ENCODE results near the gene KPNA5. TPM values are rescaled to one million over a fixed set of nuclear protein-coding genes. Genes with fewer than 3 reads are reported as not detected.

KPNA5 gene
- total RNA-seq (10 to 100 TPM; 13.0 to 22.4 (median 15.1) TPM), polyA plus RNA-seq (1 to 10 TPM in 2 of 3 donors, under 1 TPM in 1; 0.60 to 2.6 (median 1.2) TPM)

DNA sequence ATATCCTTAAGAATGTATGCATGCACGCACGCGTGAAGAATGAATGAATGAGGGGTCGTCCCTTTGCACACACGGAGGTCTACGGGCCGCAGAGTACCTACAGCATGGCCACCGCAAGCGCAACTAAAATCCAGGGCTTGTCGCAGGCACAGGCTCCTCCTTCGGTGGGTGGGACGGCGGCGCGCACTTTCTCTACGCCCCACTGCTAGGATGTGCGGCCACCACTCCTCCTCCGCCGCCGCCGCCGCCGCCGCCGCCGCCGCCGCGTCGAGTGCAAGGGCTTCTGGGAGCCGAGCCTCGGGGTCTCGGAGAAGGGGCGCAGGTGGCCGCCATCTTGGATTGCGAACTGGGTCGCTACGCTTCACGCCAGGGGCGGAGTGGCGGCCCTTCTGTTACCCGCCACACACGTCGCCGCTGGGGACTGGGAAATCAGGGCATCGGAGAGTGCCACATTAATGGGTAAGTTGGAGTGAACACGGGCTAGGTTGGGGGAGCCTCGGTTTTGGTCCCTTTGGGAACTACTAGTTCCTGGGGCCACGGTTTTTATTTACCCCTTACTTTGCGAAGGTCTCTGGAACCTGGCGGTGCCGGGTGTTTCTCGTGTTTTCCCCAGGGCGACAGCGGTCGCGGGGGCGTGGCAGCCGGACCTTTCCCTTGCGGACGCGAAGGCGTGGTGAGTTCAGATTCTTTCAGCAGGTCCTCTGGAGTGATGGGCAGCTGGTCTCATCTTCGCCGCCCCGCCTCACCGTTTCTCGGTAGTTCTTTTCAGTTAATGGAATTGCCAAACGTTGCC, at the start of gene KPNA5:
Gene KPNA5 (plus strand): TSS at position 332 of the 793 bp plus-strand sequence. CDS start 124 bp downstream, at position 456.
- TF ChIP-seq EP300 (IDR thresholded peaks at IDR 0.05), result no peak
- TF ChIP-seq POLR2A (IDR thresholded peaks at IDR 0.05), result peak; percentile 13 to 32
- TF ChIP-seq, protein P1, sequence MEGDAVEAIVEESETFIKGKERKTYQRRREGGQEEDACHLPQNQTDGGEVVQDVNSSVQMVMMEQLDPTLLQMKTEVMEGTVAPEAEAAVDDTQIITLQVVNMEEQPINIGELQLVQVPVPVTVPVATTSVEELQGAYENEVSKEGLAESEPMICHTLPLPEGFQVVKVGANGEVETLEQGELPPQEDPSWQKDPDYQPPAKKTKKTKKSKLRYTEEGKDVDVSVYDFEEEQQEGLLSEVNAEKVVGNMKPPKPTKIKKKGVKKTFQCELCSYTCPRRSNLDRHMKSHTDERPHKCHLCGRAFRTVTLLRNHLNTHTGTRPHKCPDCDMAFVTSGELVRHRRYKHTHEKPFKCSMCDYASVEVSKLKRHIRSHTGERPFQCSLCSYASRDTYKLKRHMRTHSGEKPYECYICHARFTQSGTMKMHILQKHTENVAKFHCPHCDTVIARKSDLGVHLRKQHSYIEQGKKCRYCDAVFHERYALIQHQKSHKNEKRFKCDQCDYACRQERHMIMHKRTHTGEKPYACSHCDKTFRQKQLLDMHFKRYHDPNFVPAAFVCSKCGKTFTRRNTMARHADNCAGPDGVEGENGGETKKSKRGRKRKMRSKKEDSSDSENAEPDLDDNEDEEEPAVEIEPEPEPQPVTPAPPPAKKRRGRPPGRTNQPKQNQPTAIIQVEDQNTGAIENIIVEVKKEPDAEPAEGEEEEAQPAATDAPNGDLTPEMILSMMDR (IDR thresholded peaks at IDR 0.05), result no peak
- peak; percentile 65 to 88 (median 80) for TF ChIP-seq POLR2AphosphoS5 (IDR thresholded peaks at IDR 0.05)
- Histone ChIP-seq H3K27me3 (no peaks in the 10 kb centered on the region), H3K27ac (peak within 1 kb of the TSS; percentile 87 to 93 (median 90)), H3K36me3 (no peaks in the 10 kb centered on the region), H3K4me1 (peaks cover 0 to 18% (median 15%) of the 10 kb centered on the region in 4 donors), H3K9me3 (no peaks in the 10 kb centered on the region), H3K4me3 (peak within 1 kb of the TSS; percentile 72 to 92 (median 84))
- intact Hi-C loops (cut with DNase I), result no loop called here
- DNase-seq, result peak; percentile 94
- WGBS, 2 donors, result 0% methylated on average over 69 of the region's 69 CpGs

DNA sequence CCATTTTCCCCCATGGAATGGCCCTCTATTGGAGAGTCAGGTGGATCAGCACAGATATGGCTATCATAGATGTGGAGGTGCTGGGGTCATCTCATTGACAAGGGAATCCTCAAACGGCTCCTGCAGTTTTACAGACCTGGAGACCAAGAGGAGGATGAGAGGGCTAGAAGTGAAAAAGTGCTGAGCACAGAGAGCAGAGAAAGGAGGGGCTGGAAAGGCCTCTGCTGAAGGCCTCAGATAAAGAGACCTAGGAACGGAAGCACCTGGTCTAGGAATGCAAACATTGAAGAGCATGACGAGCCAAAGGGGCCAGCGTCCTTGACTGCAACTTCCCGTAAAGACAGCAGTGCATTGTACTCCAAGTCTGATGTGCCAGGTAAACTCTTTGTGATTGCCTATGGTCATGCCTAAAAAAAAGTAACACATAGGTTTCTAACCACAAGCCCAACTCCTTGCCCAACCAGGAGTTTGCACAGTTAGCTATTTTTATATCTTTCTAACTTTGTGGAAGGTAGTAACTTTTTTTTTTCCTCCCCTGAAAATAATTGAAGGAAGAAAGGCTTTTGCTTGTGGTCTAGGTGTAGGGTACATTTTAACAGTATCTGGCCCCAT, 49.5 kb upstream of the KPNA5 start:
- DNase-seq, result no peak
- H3K4me1 ChIP-seq, result no peaks in the 10 kb centered on the region

DNA sequence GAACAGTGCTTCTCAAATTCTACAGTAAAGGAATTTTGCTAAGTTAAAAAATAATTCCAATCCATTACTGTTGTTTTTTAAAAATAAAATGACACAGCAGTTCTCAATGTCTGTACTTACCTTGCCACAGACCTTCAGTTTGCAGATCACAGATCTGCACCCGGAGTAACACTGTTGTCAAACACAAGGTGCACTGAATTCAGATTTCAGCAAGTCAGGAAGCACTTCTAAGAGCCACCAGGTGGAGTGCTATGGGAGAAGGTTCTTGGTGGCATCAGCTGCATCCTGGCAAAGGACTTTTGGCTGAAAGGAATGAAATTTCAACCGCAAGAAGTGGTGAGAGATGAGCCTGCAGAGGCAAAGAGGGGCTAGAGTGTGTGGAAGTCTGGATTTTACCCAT, 47.3 kb upstream of the KPNA5 start:
- Histone ChIP-seq H3K4me3 (no peak overlapping the region), H3K36me3 (peaks cover 0 to 16% (median 2%) of the 10 kb centered on the region in 4 donors), H3K4me1 (no peaks in the 10 kb centered on the region), H3K9me3 (no peaks in the 10 kb centered on the region), H3K27ac (no peak overlapping the region), H3K27me3 (no peaks in the 10 kb centered on the region)
- no peak for DNase-seq
- TF ChIP-seq EP300 (IDR thresholded peaks at IDR 0.05) (no peak), POLR2A (IDR thresholded peaks at IDR 0.05) (no peak), POLR2AphosphoS5 (IDR thresholded peaks at IDR 0.05) (no peak)
- TF ChIP-seq, protein P1 (IDR thresholded peaks at IDR 0.05), result no peak
- intact Hi-C loops (cut with DNase I), result no loop called here
- WGBS, 2 donors, result 75 to 93% methylated on average over 2 of the region's 2 CpGs

More for the DNA sequence above, 49.5 kb upstream of the KPNA5 start:
- Histone ChIP-seq H3K27ac (no peak overlapping the region), H3K9me3 (no peaks in the 10 kb centered on the region), H3K4me3 (no peak overlapping the region), H3K27me3 (no peaks in the 10 kb centered on the region), H3K36me3 (peaks cover 0 to 16% (median 2%) of the 10 kb centered on the region in 4 donors)
- intact Hi-C loops (cut with DNase I), result no loop called here
- 41 to 53% methylated on average over 5 of the region's 5 CpGs for WGBS, 2 donors
- TF ChIP-seq, protein P1 (IDR thresholded peaks at IDR 0.05), result no peak
- TF ChIP-seq POLR2AphosphoS5 (IDR thresholded peaks at IDR 0.05), result no peak
- TF ChIP-seq POLR2A (IDR thresholded peaks at IDR 0.05), result no peak
- no peak for TF ChIP-seq EP300 (IDR thresholded peaks at IDR 0.05)

DNA sequence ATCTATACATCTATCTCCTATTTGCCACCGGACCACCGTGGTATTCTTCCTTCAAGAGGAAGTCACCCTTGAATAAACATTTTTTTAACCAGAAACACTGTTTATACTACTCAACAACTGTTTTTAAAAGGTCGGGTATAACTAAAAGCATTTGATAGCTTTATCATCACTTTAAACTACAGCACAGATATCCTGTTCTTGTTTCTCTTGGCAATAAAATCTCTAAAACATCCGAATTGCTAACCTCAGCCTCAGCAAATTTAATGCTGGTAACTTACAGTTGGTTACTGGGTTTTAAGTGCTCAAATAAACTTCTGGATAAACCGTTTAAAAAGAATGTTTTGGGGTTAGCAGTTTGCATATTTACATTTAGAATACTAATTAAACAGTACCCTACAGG, 32.9 kb upstream of the KPNA5 start:
- no peaks in the 10 kb centered on the region for H3K4me1 ChIP-seq
- TF ChIP-seq, protein P1 (IDR thresholded peaks at IDR 0.05), result no peak
- TF ChIP-seq POLR2A (IDR thresholded peaks at IDR 0.05) (no peak), EP300 (IDR thresholded peaks at IDR 0.05) (no peak)
- WGBS, 2 donors, result 41 to 47% methylated on average over 5 of the region's 5 CpGs

More for the DNA sequence above, 32.9 kb upstream of the KPNA5 start:
- intact Hi-C loops (cut with DNase I), result loop anchor here (10.0 kb wide), 1 partner anchor 113 kb away; no protein-coding TSS in a partner anchor
- Histone ChIP-seq H3K36me3 (peaks cover 0 to 30% (median 0%) of the 10 kb centered on the region in 4 donors), H3K4me3 (no peak overlapping the region), H3K27me3 (no peaks in the 10 kb centered on the region), H3K27ac (no peak overlapping the region), H3K9me3 (no peaks in the 10 kb centered on the region)
- no peak for DNase-seq
